IPS-18a (cell line): ENCODE measurements around the gene MBOAT7.

Experiments
- H3K27ac ChIP-seq: one replicate; pipeline ENCODE4 v1.5.1; 2013; ENCODE audit warnings: low read length
- H3K27me3 ChIP-seq: one replicate; pipeline ENCODE4 v1.6.1; 2013; ENCODE audit warnings: mild to moderate bottlenecking, low read length; ENCODE audit not compliant: control insufficient read depth, insufficient read depth
- H3K36me3 ChIP-seq: one replicate; pipeline ENCODE4 v1.6.1; 2013; ENCODE audit warnings: low read depth, low read length; ENCODE audit not compliant: control insufficient read depth
- H3K4me1 ChIP-seq: one replicate; pipeline ENCODE4 v1.6.1; 2013; ENCODE audit warnings: low read depth, low read length; ENCODE audit not compliant: control insufficient read depth
- H3K4me3 ChIP-seq: one replicate; pipeline ENCODE4 v1.5.1; 2013; ENCODE audit warnings: low read length
- H3K9ac ChIP-seq: one replicate; pipeline ENCODE4 v1.6.1; 2013; ENCODE audit warnings: mild to moderate bottlenecking, low read length, moderate library complexity
- H3K9me3 ChIP-seq: one replicate; pipeline ENCODE4 v1.6.1; 2013; ENCODE audit warnings: low read depth, low read length; ENCODE audit not compliant: control insufficient read depth

Gene MBOAT7

DNA sequence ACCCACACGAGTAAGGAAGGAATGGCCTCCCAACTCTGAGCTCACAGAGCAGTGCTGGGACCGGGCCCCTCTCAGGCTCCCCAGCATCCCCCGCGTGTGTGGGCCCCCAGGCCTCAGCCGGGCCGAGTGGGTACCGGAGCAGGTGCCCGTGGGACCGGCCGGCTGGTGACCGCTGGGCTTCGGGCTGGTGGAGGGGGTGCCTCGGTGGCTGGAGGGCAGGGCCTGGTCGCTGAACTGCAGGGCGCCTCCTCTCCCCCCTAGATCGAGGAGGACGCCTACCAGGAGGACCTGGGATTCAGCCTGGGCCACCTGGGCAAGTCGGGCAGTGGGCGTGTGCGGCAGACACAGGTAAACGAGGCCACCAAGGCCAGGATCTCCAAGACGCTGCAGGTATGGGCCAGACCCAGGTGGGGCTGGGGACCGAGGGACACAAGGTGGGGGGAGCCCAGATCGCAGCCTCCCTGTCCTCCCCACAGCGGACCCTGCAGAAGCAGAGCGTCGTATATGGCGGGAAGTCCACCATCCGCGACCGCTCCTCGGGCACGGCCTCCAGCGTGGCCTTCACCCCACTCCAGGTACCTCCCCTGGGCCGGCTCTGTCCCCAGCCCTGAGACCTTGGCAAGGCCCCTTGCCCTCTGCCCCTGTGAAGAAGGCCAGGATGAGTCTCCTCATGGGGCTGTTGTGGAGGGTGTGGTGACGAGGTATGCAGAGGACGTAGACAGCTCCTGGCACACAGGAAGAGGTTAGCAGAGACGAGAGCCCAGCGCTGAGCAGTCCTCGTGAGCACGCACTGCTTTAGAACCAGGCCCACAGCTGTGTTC, 60.4 kb downstream of the MBOAT7 start:
- H3K4me3 ChIP-seq, result no peak overlapping the region
- no peaks in the 10 kb centered on the region for H3K9me3 ChIP-seq
- H3K4me1 ChIP-seq, result no peaks in the 10 kb centered on the region
- H3K27me3 ChIP-seq, result no peaks in the 10 kb centered on the region
- no peak overlapping the region for H3K9ac ChIP-seq
- peaks cover 60% of the 10 kb centered on the region for H3K36me3 ChIP-seq
- no peak overlapping the region for H3K27ac ChIP-seq

GRCh38 chr19:54128441-54128725, 61.0 kb downstream of the MBOAT7 start:
- Histone ChIP-seq H3K27me3 (no peaks in the 10 kb centered on the region), H3K4me3 (no peak overlapping the region), H3K9ac (no peak overlapping the region), H3K9me3 (no peaks in the 10 kb centered on the region), H3K27ac (no peak overlapping the region), H3K36me3 (peaks cover 67% of the 10 kb centered on the region), H3K4me1 (no peaks in the 10 kb centered on the region)

DNA sequence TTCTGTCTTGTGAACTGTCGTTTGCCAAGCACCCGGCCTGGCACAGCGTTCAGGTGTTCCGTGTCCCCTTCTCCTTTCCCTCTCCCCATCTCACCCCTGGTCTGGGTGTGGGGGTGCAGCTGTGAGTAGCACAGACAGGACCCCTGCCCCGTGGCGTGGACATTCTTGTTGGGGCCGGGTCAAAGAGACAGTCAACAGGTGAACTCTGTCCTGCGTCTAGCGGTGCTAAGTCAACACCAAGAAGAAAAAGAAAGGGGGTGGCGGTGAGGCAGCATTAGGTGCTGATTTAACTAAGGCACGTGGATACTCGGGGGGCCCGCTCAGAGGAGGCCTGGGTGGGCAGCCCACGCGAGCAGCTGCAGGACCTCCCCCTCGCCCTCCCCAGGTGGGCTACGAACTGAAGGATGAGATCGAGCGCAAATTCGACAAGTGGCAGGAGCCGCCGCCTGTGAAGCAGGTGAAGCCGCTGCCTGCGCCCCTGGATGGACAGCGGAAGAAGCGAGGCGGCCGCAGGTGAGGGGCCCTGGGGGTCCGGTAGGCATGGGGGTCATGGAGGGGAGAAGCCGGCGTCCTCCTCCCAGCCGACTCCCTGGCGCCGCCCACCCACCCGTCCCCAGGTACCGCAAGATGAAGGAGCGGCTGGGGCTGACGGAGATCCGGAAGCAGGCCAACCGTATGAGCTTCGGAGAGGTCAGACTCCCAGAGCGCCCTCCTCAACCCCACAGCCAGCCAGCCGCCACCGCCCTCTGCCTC, 61.5 kb downstream of the MBOAT7 start:
- no peak overlapping the region for H3K27ac ChIP-seq
- no peaks in the 10 kb centered on the region for H3K4me1 ChIP-seq
- H3K9ac ChIP-seq, result no peak overlapping the region
- no peak overlapping the region for H3K4me3 ChIP-seq
- no peaks in the 10 kb centered on the region for H3K27me3 ChIP-seq
- H3K9me3 ChIP-seq, result no peaks in the 10 kb centered on the region
- peaks cover 72% of the 10 kb centered on the region for H3K36me3 ChIP-seq

- H3K27ac ChIP-seq, result no peak overlapping the region
- no peak overlapping the region for H3K4me3 ChIP-seq
- H3K9ac ChIP-seq, result no peak overlapping the region
- peaks cover 74% of the 10 kb centered on the region for H3K36me3 ChIP-seq
- no peaks in the 10 kb centered on the region for H3K4me1 ChIP-seq
- H3K27me3 ChIP-seq, result no peaks in the 10 kb centered on the region
- no peaks in the 10 kb centered on the region for H3K9me3 ChIP-seq
Measured at GRCh38 chr19:54125713-54126112, 63.7 kb downstream of the MBOAT7 start.

DNA sequence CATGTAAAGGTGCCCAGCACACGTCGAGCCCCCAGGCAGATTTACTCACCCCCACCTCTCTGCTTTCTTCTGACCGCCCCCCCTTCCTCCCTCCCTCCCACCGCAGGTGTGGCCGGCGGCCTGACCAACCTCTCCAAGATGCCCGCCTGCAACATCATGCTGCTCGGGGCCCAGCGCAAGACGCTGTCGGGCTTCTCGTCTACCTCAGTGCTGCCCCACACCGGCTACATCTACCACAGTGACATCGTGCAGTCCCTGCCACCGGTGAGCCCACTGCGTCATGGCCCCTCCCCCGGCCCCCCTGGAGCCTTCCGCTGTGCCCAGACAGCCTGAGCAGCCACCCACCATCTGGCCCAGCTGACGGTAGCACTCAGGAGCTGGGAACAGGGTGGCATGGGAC, 65.0 kb downstream of the MBOAT7 start:
- Histone ChIP-seq H3K4me3 (no peak overlapping the region), H3K27ac (no peak overlapping the region), H3K27me3 (no peaks in the 10 kb centered on the region), H3K4me1 (no peaks in the 10 kb centered on the region), H3K36me3 (peaks cover 75% of the 10 kb centered on the region), H3K9me3 (no peaks in the 10 kb centered on the region), H3K9ac (no peak overlapping the region)

DNA sequence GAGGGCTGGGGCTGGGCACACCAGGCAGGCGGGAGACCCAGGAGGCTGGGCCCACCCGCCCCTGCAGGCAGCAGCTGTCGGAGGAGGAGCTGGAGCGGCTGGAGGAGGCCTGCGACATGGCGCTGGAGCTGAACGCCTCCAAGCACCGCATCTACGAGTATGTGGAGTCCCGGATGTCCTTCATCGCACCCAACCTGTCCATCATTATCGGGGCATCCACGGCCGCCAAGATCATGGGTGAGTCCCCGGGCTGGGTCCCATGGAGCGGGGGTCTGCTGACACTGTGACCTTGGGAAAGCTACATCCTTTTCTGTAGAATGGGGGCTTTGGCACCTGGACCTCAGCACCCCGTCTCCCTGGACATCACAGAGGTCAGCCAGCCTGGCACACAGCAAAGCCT, 65.7 kb downstream of the MBOAT7 start:
- peaks cover 74% of the 10 kb centered on the region for H3K36me3 ChIP-seq
- H3K9ac ChIP-seq, result no peak overlapping the region
- H3K4me1 ChIP-seq, result no peaks in the 10 kb centered on the region
- H3K27me3 ChIP-seq, result no peaks in the 10 kb centered on the region
- no peak overlapping the region for H3K4me3 ChIP-seq
- H3K27ac ChIP-seq, result no peak overlapping the region
- H3K9me3 ChIP-seq, result no peaks in the 10 kb centered on the region
